Lung (tissue), 12 donors: Measurements from ENCODE around the gene ARID1B. TPM values are rescaled to one million over a fixed set of nuclear protein-coding genes. Genes with fewer than 3 reads are reported as not detected.

Experiments used
- ATAC-seq: fragments of 200-7000 bp; cut with Tn5 transposase; one replicate; pipeline ENCODE4 v1.9.1; 2020; ENCODE audit warnings: moderate number of reproducible peaks; ENCODE audit not compliant: insufficient read depth, low FRiP score
- DNase-seq, 3 donors: peaks; one replicate each; pipeline ENCODE4 v3.0.0-alpha.2; 2013 to 2017
- H3K27ac ChIP-seq, 2 donors: one replicate each; pipeline ENCODE4 v1.5.1; 2013; ENCODE audit warnings: mild to moderate bottlenecking in 2 of 2, moderate library complexity in 2 of 2, control low read depth in 1 of 2, inconsistent platforms in 1 of 2, low read depth in 1 of 2, low read length in 1 of 2
- H3K27me3 ChIP-seq, 3 donors: one replicate each; pipeline ENCODE4 v1.5.1; 2013; ENCODE audit warnings: low read length in 2 of 3; ENCODE audit not compliant: control insufficient read depth in 3 of 3, insufficient read depth in 3 of 3
- H3K36me3 ChIP-seq, 4 donors: one replicate each; pipeline ENCODE4 v1.5.1; 2013; ENCODE audit warnings: low read length in 4 of 4, mild to moderate bottlenecking in 1 of 4, moderate library complexity in 1 of 4; ENCODE audit not compliant: control insufficient read depth in 4 of 4, insufficient read depth in 4 of 4
- H3K4me1 ChIP-seq, 5 donors: one replicate each; pipeline ENCODE4 v1.5.1; 2013; ENCODE audit warnings: low read length in 5 of 5, mild to moderate bottlenecking in 2 of 5, moderate library complexity in 1 of 5; ENCODE audit not compliant: control insufficient read depth in 5 of 5, insufficient read depth in 5 of 5
- H3K4me3 ChIP-seq: one replicate; pipeline ENCODE4 v1.5.1; 2013; ENCODE audit warnings: mild to moderate bottlenecking, control low read depth, moderate library complexity
- H3K9ac ChIP-seq, 2 donors: one replicate each; pipeline ENCODE4 v1.5.1; 2013; ENCODE audit warnings: low read length in 2 of 2, control low read depth in 1 of 2; ENCODE audit not compliant: insufficient read depth in 1 of 2
- H3K9me3 ChIP-seq, 4 donors: one replicate each; pipeline ENCODE4 v1.5.1; 2013; ENCODE audit warnings: low read length in 3 of 4, mild to moderate bottlenecking in 1 of 4, moderate library complexity in 1 of 4; ENCODE audit not compliant: control insufficient read depth in 4 of 4, insufficient read depth in 3 of 4
- CTCF ChIP-seq: IDR thresholded peaks from 2 replicates; pipeline ENCODE4 v1.5.1; 2012; ENCODE audit warnings: mild to moderate bottlenecking; ENCODE audit errors: control extremely low read depth, extremely low read depth
- WGBS, 2 donors: extraction: QIAGEN DNeasy Blood & Tissue Kit; methylation state at CpG; one replicate each; pipeline ENCODE4 v1.1.7; 2013; 5-methylcytosine and 5-hydroxymethylcytosine counted together
- polyA plus RNA-seq, 2 donors: library from polyadenylated mRNA; stranded (reverse); fragments of 200-250 nt; gene quantifications; one replicate each; pipeline ENCODE4 v1.2.1, GENCODE V29; 2013
- total RNA-seq, 2 donors: library from RNA; depleted of rRNA in 1 of 2; stranded (reverse); fragments of >200 nt in 1 of 2; gene quantifications; one replicate each; pipeline ENCODE4 v1.2.1, GENCODE V29; 2014 to 2021
- donor health status: control.
- donor health status: control.
- donor health status: Bipolar disorder and iron deficiency.
- donor health status: healthy.
- donor health status: DM: yes; HTN: yes; CAD: no.

The ARID1B gene
- total and polyA plus RNA-seq, 4 donors = 10.5 to 239 (median 50.9) TPM

DNA sequence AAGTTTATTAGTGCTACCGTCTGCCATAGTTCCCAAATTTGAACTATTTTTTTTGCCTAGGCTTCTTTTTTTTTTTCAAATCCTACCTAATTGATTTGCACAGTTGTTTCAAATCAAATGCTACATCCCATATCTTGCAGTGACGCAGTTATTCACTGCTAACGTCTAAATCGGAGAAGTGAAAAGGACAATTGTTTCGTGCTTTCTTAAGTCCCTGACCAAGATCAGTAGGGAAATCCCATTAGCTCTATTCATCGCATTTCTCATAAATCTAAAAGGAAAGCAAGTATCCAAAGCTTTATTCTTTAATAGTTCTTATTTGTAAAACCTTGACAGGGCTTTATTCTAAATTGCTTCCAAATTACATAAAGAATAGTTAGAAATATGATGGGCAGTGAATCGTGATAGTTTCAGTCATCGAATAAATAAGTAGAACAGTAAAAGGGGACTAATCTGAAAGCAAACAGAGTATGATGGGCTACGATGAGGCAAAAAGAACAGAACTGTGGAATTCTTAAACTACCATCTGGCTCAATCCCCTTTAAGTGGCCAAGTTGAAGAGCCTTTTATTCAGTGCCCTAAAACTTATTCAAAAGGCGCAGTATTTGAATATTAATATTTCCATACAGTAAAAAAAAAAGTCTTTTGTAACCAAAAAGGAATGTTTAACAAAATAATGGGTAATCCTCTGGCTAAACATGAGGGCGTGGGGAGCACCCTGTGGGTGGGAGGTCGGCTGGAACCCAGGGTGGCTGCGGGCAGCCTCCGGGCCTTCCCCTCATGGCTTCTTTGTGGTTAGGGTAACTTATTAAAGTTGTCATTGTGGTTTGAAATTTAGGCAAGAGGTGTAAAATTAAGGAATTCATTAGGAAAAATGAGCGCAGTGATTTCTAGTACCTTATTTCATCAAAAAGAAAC lies 3.0 kb upstream of the ARID1B start:
- Histone ChIP-seq H3K9ac (peak overlapping the region in 1 of 2 donors; percentile 34), H3K27ac (no peak overlapping the region), H3K4me1 (peaks cover 0 to 38% (median 3%) of the 10 kb centered on the region in 5 donors), H3K36me3 (no peaks in the 10 kb centered on the region), H3K27me3 (no peaks in the 10 kb centered on the region), H3K4me3 (no peak overlapping the region), H3K9me3 (no peaks in the 10 kb centered on the region)
- TF ChIP-seq CTCF = no peak
- no peak for ATAC-seq
- WGBS, 2 donors = 67 to 77% methylated on average over 15 of the region's 15 CpGs
- peak in 2 of 3 donors; percentile 33 to 37 for DNase-seq

- no peak overlapping the region for H3K9ac ChIP-seq
- no peak overlapping the region for H3K4me3 ChIP-seq
- H3K36me3 ChIP-seq = no peaks in the 10 kb centered on the region
- no peaks in the 10 kb centered on the region for H3K9me3 ChIP-seq
- H3K4me1 ChIP-seq = peaks cover 0 to 38% (median 3%) of the 10 kb centered on the region in 5 donors
- no peak for ATAC-seq
- WGBS, 2 donors = 46 to 53% methylated on average over 5 of the region's 5 CpGs
- H3K27ac ChIP-seq = peak overlapping the region in 1 of 2 donors; percentile 15
- DNase-seq = peak in 1 of 3 donors; percentile 26
- TF ChIP-seq CTCF = no peak
- no peaks in the 10 kb centered on the region for H3K27me3 ChIP-seq
Measured at GRCh38 chr6:156774863-156775405, 2.2 kb upstream of the ARID1B start.

DNA sequence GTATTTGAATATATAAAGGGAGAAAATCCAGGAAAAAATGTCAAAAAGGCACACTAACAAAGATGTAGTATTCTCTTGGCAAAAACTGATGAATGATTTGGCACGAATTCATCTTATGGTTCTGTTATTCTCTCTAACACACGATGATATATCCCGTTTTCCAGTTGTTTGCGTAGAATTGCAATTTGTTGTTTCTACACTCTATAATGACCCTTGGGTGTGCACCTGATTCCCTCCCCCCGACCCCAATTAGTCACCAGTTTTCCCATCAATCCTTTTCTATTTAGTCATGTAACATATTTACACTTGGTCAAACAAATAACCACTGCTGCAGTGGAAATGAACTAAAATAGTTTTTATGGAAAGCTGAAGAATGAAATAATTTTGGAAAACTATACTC lies 1.5 kb upstream of the ARID1B start:
- Histone ChIP-seq H3K27me3 (no peaks in the 10 kb centered on the region), H3K36me3 (no peaks in the 10 kb centered on the region), H3K27ac (peak overlapping the region in 1 of 2 donors; percentile 49), H3K9me3 (no peaks in the 10 kb centered on the region), H3K4me3 (no peak overlapping the region), H3K9ac (peak overlapping the region in 1 of 2 donors; percentile 96), H3K4me1 (peaks cover 0 to 38% (median 3%) of the 10 kb centered on the region in 5 donors)
- DNase-seq (peak in 2 of 3 donors; percentile 12 to 38), ATAC-seq (no peak)
- WGBS, 2 donors = 74 to 82% methylated on average over 5 of the region's 5 CpGs
- TF ChIP-seq CTCF = no peak
